B cell (primary cell): ENCODE measurements around the gene STX1B. TPM values are rescaled to one million over a fixed set of nuclear protein-coding genes. Genes with fewer than 3 reads are reported as not detected.

ENCODE experiments used
- ATAC-seq: fragments of 200-7000 bp; cut with Tn5 transposase; one replicate; pipeline ENCODE4 v1.10.0; 2021; ENCODE audit warnings: low read depth, mild to moderate bottlenecking, moderate number of reproducible peaks, moderate library complexity
- CTCF ChIA-PET: fragments of 350-600 bp; sonication (Branson Sonifier 250); formaldehyde crosslinking; loops from one replicate; lab custom pipeline; 2021; ENCODE audit warnings: antibody characterized with exemption, inconsistent platforms; lab: Charles Lee
- POLR2A ChIA-PET: fragments of 350-600 bp; sonication (Branson Sonifier 250); formaldehyde crosslinking; loops from one replicate; lab custom pipeline; 2021; ENCODE audit warnings: antibody characterized with exemption; lab: Charles Lee
- DNase-seq: peaks from one replicate; pipeline ENCODE4 v3.0.0; 2013
- H2AFZ ChIP-seq: 2 replicates; pipeline ENCODE4 v1.6.1; 2012; ENCODE audit warnings: mild to moderate bottlenecking, low read depth, low read length; ENCODE audit not compliant: insufficient read depth, poor library complexity, severe bottlenecking
- H3K27ac ChIP-seq, 2 donors: 1 replicate in 1 of 2; 2 replicates in 1 of 2; pipeline ENCODE4 v1.5.1; 2012 to 2013; ENCODE audit warnings: low read length in 2 of 2, mild to moderate bottlenecking in 2 of 2, moderate library complexity in 1 of 2
- H3K27me3 ChIP-seq, 4 experiments: fragments of 200-600 bp in 1 of 4; sonication (generic) in 1 of 4; replicated peaks in 1 of 4; 1 replicate in 2 of 4; 2 replicates in 2 of 4; pipeline versions ENCODE4 v1.6.1 to v1.7.0; 2013 to 2016; ENCODE audit warnings: low read length in 3 of 4, mild to moderate bottlenecking in 2 of 4, mixed read lengths in 1 of 4, moderate library complexity in 1 of 4; ENCODE audit not compliant: insufficient read depth in 4 of 4, control insufficient read depth in 3 of 4; ENCODE audit errors: control extremely low read depth in 1 of 4
- H3K36me3 ChIP-seq, 2 experiments: replicated peaks in 1 of 2; 1 replicate in 1 of 2; 2 replicates in 1 of 2; pipeline versions ENCODE4 v1.6.1 to v1.7.1; 2013; ENCODE audit warnings: low read length in 1 of 2; ENCODE audit not compliant: insufficient read depth in 2 of 2, control insufficient read depth in 1 of 2; ENCODE audit errors: control extremely low read depth in 1 of 2, extremely low read depth in 1 of 2
- H3K4me1 ChIP-seq, 2 donors: fragments of 200-600 bp in 1 of 2; sonication (generic) in 1 of 2; 1 replicate in 1 of 2; 2 replicates in 1 of 2; pipeline versions ENCODE4 v1.5.1 to v1.6.1; 2013 to 2017; ENCODE audit warnings: low read length in 2 of 2; ENCODE audit not compliant: control insufficient read depth in 2 of 2, insufficient read depth in 2 of 2
- H3K4me2 ChIP-seq: replicated peaks from 2 replicates; pipeline ENCODE3; 2012; ENCODE audit warnings: mild to moderate bottlenecking, low read depth, low read length; ENCODE audit not compliant: poor library complexity, severe bottlenecking
- H3K4me3 ChIP-seq, 5 experiments: fragments of 200-600 bp in 1 of 5; sonication (generic) in 1 of 5; 1 replicate in 3 of 5; 2 replicates in 2 of 5; pipeline versions ENCODE4 v1.5.1 to v1.7.0; 2011 to 2016; ENCODE audit warnings: low read length in 4 of 5, mild to moderate bottlenecking in 4 of 5, low read depth in 2 of 5, control low read depth in 1 of 5, moderate library complexity in 1 of 5; ENCODE audit not compliant: insufficient read depth in 1 of 5; ENCODE audit errors: control extremely low read depth in 1 of 5, extremely low read depth in 1 of 5
- H3K79me2 ChIP-seq: fragments of 200-600 bp; sonication (generic); one replicate; pipeline ENCODE4 v1.6.0; 2016; ENCODE audit warnings: low read length; ENCODE audit not compliant: control insufficient read depth, insufficient read depth
- H3K9ac ChIP-seq: fragments of 200-600 bp; sonication (generic); 2 replicates; pipeline ENCODE4 v1.6.1; 2017; ENCODE audit warnings: mild to moderate bottlenecking, low read length, moderate library complexity
- H3K9me3 ChIP-seq, 3 donors: one replicate each; pipeline versions ENCODE4 v1.6.1 to v1.7.1; 2013; ENCODE audit warnings: low read length in 2 of 3; ENCODE audit not compliant: control insufficient read depth in 2 of 3, insufficient read depth in 1 of 3; ENCODE audit errors: control extremely low read depth in 1 of 3
- H4K20me1 ChIP-seq: 2 replicates; pipeline ENCODE4 v1.6.0; 2012; ENCODE audit warnings: mild to moderate bottlenecking, low read length; ENCODE audit not compliant: insufficient read depth, control insufficient read depth, poor library complexity, severe bottlenecking
- H3K27ac Mint-ChIP-seq: one replicate; pipeline ENCODE4 v1.8.0; 2021; ENCODE audit warnings: mixed read lengths
- H3K27me3 Mint-ChIP-seq: one replicate; pipeline ENCODE4 v1.8.0; 2021; ENCODE audit warnings: mixed read lengths
- H3K4me1 Mint-ChIP-seq: one replicate; pipeline ENCODE4 v1.8.0; 2021; ENCODE audit warnings: mixed read lengths
- H3K4me3 Mint-ChIP-seq: one replicate; pipeline ENCODE4 v1.8.0; 2021; ENCODE audit warnings: mixed read lengths
- H3K9me3 Mint-ChIP-seq: one replicate; pipeline ENCODE4 v1.8.0; 2022; ENCODE audit warnings: mixed read lengths; ENCODE audit not compliant: insufficient read depth
- EZH2 ChIP-seq: IDR thresholded peaks from 2 replicates; pipeline ENCODE4 v1.6.1; 2012; ENCODE audit warnings: borderline replicate concordance, low read depth, mild to moderate bottlenecking, moderate library complexity, low read length; ENCODE audit not compliant: insufficient read depth, poor library complexity, severe bottlenecking
- WGBS: methylation state at CpG from one replicate; pipeline ENCODE4 v1.1.5; 2013; ENCODE audit warnings: missing lambda C conversion rate; ENCODE audit not compliant: insufficient coverage; 5-methylcytosine and 5-hydroxymethylcytosine counted together
- intact Hi-C: fragments of 100-400 bp; cut with micrococcal nuclease; formaldehyde crosslinking; loops from one replicate; pipeline ENCODE4 v1.10.0; 2022
- polyA plus RNA-seq: library from polyadenylated mRNA; depleted of rRNA; stranded (reverse); fragments of >200 nt; gene quantifications from 2 replicates; pipeline ENCODE4 v1.2.3, GENCODE V29; 2012
- total RNA-seq, 2 donors: library from RNA; stranded (reverse); fragments of 120-200 nt in 1 of 2; gene quantifications; 1 replicate in 1 of 2; 2 replicates in 1 of 2; pipeline versions ENCODE4 v1.2.3 to v1.2.4, GENCODE V29; 2013 to 2022
- TF ChIP-seq, protein P1 (sequence below): fragments of 200-600 bp; IDR thresholded peaks from one replicate; pipeline ENCODE4 v1.8.0; 2022; ENCODE audit warnings: antibody characterized with exemption, mild to moderate bottlenecking

The STX1B gene
- total and polyA plus RNA-seq, 2 donors (not counting 1 experiment from before 2014, with no cell fraction given), result 2.1 to 2.2 TPM

GRCh38 chr16:30998852-30999761 lies 11.3 kb downstream of the STX1B start:
- Mint-ChIP-seq H3K9me3 (no peaks in the 10 kb centered on the region), H3K4me1 (peaks cover 9% of the 10 kb centered on the region), H3K4me3 (no peak overlapping the region), H3K27me3 (no peaks in the 10 kb centered on the region), H3K27ac (no peak overlapping the region)
- Histone ChIP-seq H3K36me3 (no peaks in the 10 kb centered on the region), H3K9ac (no peak overlapping the region), H3K79me2 (no peaks in the 10 kb centered on the region), H3K27me3 (peaks cover 0 to 7% (median 0%) of the 10 kb centered on the region in 4 experiments), H3K4me2 (no peak overlapping the region), H4K20me1 (no peaks in the 10 kb centered on the region), H3K4me1 (peaks cover 9 to 13% of the 10 kb centered on the region in 2 donors), H3K4me3 (no peak overlapping the region), H2AFZ (no peak overlapping the region), H3K9me3 (peaks cover 0 to 5% (median 0%) of the 10 kb centered on the region in 3 donors), H3K27ac (no peak overlapping the region)
- ChIA-PET CTCF (interaction anchor here (0.6 to 1.1 kb wide), 6 partner anchors 14 to 462 kb away, joined by 3 to 5 read pairs (median 3); partner anchors contain the start of gene HSD3B7), POLR2A (interaction anchor here (0.6 to 1.4 kb wide), 2 partner anchors 181 to 1233 kb away, joined by 3 to 4 read pairs; partner anchors contain the start of gene FUS)
- TF ChIP-seq EZH2, result no peak
- TF ChIP-seq, protein P1, sequence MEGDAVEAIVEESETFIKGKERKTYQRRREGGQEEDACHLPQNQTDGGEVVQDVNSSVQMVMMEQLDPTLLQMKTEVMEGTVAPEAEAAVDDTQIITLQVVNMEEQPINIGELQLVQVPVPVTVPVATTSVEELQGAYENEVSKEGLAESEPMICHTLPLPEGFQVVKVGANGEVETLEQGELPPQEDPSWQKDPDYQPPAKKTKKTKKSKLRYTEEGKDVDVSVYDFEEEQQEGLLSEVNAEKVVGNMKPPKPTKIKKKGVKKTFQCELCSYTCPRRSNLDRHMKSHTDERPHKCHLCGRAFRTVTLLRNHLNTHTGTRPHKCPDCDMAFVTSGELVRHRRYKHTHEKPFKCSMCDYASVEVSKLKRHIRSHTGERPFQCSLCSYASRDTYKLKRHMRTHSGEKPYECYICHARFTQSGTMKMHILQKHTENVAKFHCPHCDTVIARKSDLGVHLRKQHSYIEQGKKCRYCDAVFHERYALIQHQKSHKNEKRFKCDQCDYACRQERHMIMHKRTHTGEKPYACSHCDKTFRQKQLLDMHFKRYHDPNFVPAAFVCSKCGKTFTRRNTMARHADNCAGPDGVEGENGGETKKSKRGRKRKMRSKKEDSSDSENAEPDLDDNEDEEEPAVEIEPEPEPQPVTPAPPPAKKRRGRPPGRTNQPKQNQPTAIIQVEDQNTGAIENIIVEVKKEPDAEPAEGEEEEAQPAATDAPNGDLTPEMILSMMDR, result no peak
- intact Hi-C loops, result no loop called here
- DNase-seq (no peak), ATAC-seq (no peak)
- WGBS, result 89% methylated on average over 4 of the region's 6 CpGs
